Measurements from ENCODE around the gene FOSB. TPM values are rescaled to one million over a fixed set of nuclear protein-coding genes. Genes with fewer than 3 reads are reported as not detected.

Gene FOSB
- polyA plus RNA-seq, 1 experiment, result 4.5 TPM

DNA sequence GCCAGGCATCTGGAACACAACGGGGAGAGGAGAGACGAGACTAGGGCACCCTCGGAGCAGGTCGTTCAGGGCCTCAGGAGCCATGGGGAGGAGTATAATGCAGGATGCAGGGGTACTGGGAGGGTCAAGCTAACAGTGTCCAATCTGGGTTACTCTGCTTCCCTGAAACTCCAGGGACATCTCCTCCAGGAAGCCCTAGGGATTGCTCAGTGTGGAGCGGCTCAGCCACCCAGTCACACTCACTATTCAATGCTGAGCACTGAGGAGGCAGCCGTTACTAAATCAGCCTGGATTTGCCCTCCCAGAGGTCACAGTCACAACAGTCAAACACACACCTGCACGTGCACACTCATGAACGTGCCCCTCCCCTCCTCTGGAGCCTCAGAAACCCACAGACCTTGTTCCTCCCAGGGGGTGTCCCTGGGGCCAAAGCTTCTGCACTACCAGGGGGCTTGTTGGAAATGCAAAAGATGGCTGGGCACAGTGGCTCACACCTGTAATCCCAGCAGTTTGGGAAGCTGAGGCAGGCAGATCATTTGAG, 6.9 kb upstream of the FOSB start:
- H3K36me3 ChIP-seq (ENCODE audit: control insufficient read depth, insufficient read depth, low read length), result no peaks in the 10 kb centered on the region
- CTCF ChIA-PET, result interaction anchor here (0.7 to 1.7 kb wide), 3 partner anchors 18 to 24 kb away, joined by 3 to 7 read pairs (median 4); no protein-coding TSS in a partner anchor
- TF ChIP-seq, protein P1, sequence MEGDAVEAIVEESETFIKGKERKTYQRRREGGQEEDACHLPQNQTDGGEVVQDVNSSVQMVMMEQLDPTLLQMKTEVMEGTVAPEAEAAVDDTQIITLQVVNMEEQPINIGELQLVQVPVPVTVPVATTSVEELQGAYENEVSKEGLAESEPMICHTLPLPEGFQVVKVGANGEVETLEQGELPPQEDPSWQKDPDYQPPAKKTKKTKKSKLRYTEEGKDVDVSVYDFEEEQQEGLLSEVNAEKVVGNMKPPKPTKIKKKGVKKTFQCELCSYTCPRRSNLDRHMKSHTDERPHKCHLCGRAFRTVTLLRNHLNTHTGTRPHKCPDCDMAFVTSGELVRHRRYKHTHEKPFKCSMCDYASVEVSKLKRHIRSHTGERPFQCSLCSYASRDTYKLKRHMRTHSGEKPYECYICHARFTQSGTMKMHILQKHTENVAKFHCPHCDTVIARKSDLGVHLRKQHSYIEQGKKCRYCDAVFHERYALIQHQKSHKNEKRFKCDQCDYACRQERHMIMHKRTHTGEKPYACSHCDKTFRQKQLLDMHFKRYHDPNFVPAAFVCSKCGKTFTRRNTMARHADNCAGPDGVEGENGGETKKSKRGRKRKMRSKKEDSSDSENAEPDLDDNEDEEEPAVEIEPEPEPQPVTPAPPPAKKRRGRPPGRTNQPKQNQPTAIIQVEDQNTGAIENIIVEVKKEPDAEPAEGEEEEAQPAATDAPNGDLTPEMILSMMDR (IDR thresholded peaks at IDR 0.05; ENCODE audit: insufficient read depth, low read depth, low read length), result no peak
- no peaks in the 10 kb centered on the region for H3K27me3 ChIP-seq (ENCODE audit: control insufficient read depth, insufficient read depth, low read length)
- no peak overlapping the region for H3K4me3 ChIP-seq (ENCODE audit: low read depth, low read length)
- POLR2A ChIA-PET, result no interaction called here
- no peak for DNase-seq (ENCODE audit: low read depth)

DNA sequence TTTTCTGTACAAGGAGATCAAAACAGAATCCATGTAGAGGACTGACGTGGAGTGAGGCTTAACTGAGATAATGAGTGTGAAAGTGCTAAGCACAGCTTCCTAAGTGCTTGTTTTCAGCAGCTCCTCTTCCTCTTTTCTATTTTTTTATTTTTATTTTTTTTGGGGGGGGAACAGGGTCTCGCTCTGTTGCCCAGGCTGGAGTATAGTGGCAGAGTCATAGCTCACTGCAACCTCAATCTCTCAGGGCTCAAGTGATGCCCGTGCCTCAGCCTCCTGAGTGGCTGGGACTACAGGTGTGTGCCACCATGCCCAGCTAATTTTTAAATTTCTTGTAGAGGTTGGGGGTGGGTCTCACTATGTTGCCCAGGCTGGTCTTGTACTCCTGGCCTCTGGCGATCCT, 5.6 kb upstream of the FOSB start:
- TF ChIP-seq, protein P1 (IDR thresholded peaks at IDR 0.05; ENCODE audit: insufficient read depth, low read depth, low read length), result no peak
- H3K27me3 ChIP-seq (ENCODE audit: control insufficient read depth, insufficient read depth, low read length), result no peaks in the 10 kb centered on the region
- no peaks in the 10 kb centered on the region for H3K36me3 ChIP-seq (ENCODE audit: control insufficient read depth, insufficient read depth, low read length)
- no peak for DNase-seq (ENCODE audit: low read depth)
- POLR2A ChIA-PET, result no interaction called here
- CTCF ChIA-PET, result interaction anchor here (0.6 to 2.4 kb wide), 7 partner anchors 11 to 230 kb away, joined by 3 to 12 read pairs (median 4); partner anchors contain the start of gene QPCTL
- H3K4me3 ChIP-seq (ENCODE audit: low read depth, low read length), result no peak overlapping the region

DNA sequence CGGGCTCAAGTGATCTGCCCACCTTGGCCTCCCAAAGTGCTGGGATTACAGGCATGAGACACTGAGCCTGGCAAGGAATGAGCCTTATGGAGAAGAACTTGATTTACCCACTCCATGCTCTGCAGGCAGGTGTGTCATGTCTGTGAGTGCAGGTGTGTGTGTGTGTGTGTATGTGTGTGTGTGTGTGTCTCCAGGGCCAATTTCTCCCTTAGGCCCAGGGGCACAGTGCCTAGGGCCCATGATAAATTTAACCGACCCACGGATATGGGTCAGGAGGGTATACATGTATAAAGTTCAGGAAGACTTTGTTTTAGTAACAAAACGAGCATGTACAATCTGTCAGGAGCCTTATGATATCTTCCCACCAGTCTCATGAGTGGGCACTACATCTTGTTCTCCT, 4.6 kb upstream of the FOSB start:
- Histone ChIP-seq H3K27me3 (ENCODE audit: control insufficient read depth, insufficient read depth, low read length) (no peaks in the 10 kb centered on the region), H3K4me3 (ENCODE audit: low read depth, low read length) (no peak overlapping the region), H3K36me3 (ENCODE audit: control insufficient read depth, insufficient read depth, low read length) (no peaks in the 10 kb centered on the region)
- CTCF ChIA-PET, result interaction anchor here (1.5 to 2.4 kb wide), 2 partner anchors 10 to 24 kb away, joined by 6 to 12 read pairs; no protein-coding TSS in a partner anchor
- TF ChIP-seq, protein P1 (IDR thresholded peaks at IDR 0.05; ENCODE audit: insufficient read depth, low read depth, low read length), result no peak
- DNase-seq (ENCODE audit: low read depth), result no peak
- POLR2A ChIA-PET, result no interaction called here

DNA sequence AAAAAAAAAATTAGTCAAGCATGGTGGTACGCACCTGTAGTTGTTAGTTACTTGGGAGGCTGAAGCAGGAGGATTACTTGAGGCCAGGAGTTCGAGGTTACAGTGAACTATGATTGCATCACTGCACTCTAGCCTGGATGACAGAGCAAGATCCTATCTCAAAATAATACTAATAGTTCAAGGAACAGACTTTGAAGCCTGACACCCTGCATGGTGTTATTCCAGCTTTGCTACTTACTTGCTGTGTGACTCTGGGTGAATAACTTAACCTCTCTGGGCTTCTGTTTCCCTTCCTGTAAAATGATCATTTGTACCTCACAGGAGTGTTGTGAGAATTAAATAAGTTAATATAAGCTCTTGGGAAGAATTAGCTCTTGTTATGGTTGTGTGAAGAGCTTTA, 3.5 kb upstream of the FOSB start:
- TF ChIP-seq, protein P1 (IDR thresholded peaks at IDR 0.05; ENCODE audit: insufficient read depth, low read depth, low read length), result no peak
- H3K27me3 ChIP-seq (ENCODE audit: control insufficient read depth, insufficient read depth, low read length), result no peaks in the 10 kb centered on the region
- POLR2A ChIA-PET, result no interaction called here
- CTCF ChIA-PET, result interaction anchor here (0.9 to 1.0 kb wide), 2 partner anchors 9 to 15 kb away, joined by 4 read pairs; no protein-coding TSS in a partner anchor
- no peaks in the 10 kb centered on the region for H3K36me3 ChIP-seq (ENCODE audit: control insufficient read depth, insufficient read depth, low read length)
- H3K4me3 ChIP-seq (ENCODE audit: low read depth, low read length), result no peak overlapping the region
- DNase-seq (ENCODE audit: low read depth), result no peak

DNA sequence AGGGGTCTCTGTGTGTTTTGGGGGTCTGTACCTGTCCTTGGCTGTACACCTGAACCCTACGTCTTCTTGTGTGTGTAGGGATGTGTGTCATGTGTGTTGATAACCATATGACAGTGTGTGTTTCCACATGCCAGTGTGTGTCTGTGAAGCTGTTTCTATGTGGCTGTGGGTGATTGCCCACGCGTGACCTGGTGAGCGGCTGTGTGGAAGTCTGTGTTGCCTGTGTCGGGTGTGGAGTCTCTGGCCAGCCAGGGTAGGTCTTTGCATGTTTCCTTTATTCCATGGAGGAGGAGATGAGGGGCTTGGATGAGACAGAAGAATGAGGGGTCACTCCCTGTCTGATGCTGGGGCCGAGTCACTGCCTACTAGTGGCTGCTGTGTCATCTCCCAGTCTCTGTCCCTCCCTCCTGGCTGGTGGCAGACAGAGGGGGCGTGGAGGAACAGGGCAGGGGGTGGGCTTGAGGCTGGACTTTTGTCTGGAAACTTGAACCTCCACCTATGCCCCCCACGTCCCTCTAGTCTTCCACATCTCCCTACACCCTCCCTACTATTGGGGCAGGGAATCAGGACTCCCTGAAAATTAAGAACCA, 2.8 kb upstream of the FOSB start:
- TF ChIP-seq, protein P1 (IDR thresholded peaks at IDR 0.05; ENCODE audit: insufficient read depth, low read depth, low read length), result no peak
- CTCF ChIA-PET, result interaction anchor here (0.9 to 1.0 kb wide), 2 partner anchors 9 to 14 kb away, joined by 4 read pairs; no protein-coding TSS in a partner anchor
- Histone ChIP-seq H3K27me3 (ENCODE audit: control insufficient read depth, insufficient read depth, low read length) (no peaks in the 10 kb centered on the region), H3K36me3 (ENCODE audit: control insufficient read depth, insufficient read depth, low read length) (no peaks in the 10 kb centered on the region), H3K4me3 (ENCODE audit: low read depth, low read length) (no peak overlapping the region)
- DNase-seq (ENCODE audit: low read depth), result no peak
- POLR2A ChIA-PET, result no interaction called here

Measured in BJ (cell line).